NCI-H146 treated with DMSO at 0.1 percent for 48 hours (cell line): Measurements from ENCODE around the gene CT45A10.
"Not testable (repeated sequence)": the region's sequence is repeated elsewhere in the genome, so short reads cannot be mapped to it uniquely, and the experiment has no call there.

ENCODE experiments used
- DNase-seq: peaks from one replicate; lab custom pipeline; 2025; ENCODE audit not compliant: unreplicated experiment; lab: John Stamatoyannopoulos, UW

The CT45A10 gene, protein sequence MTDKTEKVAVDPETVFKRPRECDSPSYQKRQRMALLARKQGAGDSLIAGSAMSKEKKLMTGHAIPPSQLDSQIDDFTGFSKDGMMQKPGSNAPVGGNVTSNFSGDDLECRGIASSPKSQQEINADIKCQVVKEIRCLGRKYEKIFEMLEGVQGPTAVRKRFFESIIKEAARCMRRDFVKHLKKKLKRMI

DNA sequence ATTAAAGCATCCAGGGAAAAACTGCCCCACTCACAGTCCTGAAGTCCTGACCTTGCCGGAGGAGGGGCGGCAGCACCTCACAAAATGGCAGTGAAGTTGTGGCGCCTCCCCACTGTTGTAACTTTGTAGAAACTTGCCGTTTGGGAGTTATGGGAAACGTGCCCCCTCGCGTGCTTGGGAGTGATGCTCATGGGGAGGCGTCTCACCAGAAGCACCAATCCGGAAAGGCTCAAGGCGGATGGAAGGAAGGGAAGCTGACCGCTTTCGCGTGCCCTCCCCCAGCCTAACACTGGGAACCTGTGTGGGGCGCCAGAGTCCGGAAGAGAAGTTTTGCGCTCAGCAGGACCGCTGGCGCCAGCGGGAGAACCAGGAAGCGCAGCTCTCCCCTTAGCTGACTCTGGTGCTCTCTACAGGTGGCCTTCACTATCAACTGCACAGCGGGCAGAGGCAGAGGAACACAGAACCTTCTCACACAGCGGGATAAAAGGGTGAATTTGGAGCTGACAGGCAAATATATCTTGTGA, at the start of gene CT45A10, which contains the start of gene SAGE1:
Gene CT45A10, minus strand, starts transcription at position 151 of the 524 bp plus-strand sequence. CDS start 8,100 bp downstream, outside the sequence.
Gene SAGE1, plus strand, starts transcription at position 423 of the 524 bp plus-strand sequence. CDS start 2,527 bp downstream, outside the sequence.
- DNase-seq = peak; percentile 2

GRCh38 chrX:135931644-135932487, 38.6 kb upstream of the CT45A10 start:
- DNase-seq = no peak

GRCh38 chrX:135927897-135928296, 34.7 kb upstream of the CT45A10 start:
- DNase-seq = no peak

DNA sequence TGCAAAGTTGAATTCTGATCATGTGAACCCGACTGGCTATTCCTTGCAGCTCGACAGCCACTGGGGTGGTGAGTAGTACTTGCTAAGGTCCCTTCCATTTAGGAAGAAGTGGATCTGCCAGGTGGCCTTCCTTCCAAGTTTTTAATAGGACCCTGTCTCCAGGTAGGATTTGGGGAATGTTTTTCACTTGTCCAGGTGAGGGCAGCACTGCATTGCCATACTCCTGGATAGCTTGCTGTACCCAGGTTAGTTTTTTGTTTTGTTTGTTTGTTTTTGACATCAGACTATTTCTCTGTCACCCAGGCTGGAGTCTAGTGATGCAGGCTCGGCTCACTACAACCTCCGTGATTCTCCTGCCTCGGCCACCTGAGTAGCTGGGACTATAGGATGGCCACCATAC, 30.1 kb upstream of the CT45A10 start:
- no peak for DNase-seq

- DNase-seq = not testable (repeated sequence)
Observed at GRCh38 chrX:135920516-135920915, 27.3 kb upstream of the CT45A10 start.

DNA sequence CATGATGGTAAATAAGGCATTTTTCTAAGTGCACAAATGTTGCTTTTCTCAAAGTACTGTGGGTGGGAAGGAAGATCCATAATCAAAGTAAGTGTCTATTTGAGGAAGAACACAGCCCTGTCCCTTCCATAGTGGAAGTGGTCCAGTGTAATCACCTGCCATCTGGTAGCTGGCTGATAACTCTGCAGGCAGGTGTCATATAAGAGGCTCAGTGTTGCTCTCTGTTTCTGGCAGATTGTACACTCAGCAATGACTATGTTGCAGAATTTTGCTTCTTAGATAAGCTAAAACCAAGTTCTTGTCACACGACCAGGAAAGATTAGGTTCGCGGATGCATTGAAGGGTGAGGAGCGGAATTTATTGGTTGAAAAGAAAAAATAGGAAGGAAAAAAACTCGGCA, 21.2 kb upstream of the CT45A10 start:
- no peak for DNase-seq

DNA sequence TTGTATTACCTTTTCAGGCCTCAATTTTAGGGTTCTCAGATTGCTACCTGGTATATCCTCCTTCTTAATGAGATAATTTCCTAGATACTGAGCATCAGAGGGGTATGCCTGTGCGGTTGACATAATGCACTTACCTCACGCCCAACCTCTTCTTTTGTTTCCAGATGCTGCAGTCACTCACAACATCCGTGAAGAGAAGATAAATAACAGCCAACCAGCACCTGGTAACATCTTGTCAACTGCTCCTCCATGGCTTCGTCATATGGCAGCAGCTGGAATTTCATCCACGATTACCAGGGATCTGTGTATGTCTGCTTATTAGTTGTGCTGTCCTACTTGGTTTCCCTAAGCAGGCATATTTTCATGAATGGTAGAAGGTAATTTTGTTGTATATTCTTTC, 17.0 kb upstream of the CT45A10 start:
- no peak for DNase-seq

GRCh38 chrX:135892781-135893180, 463 bp downstream of the CT45A10 start:
- DNase-seq = no peak

DNA sequence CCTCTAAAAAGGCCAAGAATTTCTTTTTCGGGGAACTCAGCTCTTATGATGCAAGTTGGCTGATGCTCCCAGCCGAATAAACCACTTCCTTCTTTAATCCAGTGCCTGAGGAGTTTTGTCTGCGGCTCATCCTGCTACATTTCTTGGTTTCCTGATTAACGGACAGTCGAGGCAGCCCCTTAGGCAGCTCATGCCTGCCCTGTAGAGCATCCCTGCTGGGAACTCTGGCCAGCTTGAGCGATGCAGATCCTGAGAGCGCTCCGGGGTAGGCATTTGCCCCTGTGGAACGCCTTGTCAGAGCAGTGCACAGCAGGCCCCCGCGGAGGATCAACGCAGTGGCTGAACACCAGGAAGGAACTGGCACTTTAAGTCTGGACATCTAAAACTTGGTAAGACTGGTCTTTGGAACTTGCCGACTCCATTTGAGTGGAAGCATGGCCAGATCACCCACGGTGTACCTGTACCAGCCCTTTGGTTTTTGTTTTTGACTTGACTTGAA, 3.1 kb downstream of the CT45A10 start:
- no peak for DNase-seq

DNA sequence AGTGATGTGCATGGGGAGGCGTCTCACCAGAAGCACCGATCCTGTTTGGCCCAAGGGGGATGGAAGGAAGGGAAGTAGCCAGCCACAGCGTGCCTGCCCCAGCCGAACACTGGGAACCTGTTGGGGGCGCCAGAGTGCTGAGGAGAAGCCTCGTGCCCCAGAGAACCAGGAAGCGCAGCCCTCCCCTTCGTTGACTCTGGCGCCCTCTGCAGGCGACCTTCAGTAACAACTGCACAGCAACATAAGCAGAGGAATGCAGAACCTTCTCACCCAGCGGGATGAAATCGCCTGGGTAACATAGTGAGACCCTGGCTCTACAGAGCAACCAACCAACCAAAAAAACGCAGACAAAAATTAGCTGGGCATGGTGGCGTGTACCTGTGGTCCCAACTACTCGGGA, 4.3 kb downstream of the CT45A10 start:
- DNase-seq = not testable (repeated sequence)

DNA sequence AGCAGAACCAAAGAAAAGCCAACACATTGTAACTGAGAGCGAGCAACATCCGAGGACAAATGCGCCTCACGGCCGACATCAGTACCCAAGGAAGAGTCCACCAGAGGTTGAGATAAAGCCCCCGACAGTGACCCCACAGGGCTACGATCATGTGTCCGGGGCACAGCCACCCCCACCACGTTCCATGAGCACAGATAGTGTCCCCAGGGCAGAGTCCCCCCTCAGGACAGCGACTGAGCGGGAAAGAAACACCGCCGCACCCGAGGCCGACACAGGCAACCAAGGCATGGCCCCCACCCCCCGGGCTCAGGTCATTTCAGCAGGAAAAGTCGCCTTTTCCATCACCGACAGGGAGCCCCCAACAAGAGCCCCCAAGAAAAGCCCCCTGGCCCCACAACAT, 5.0 kb downstream of the CT45A10 start:
- DNase-seq = not testable (repeated sequence)

GRCh38 chrX:135882741-135883140, 10.5 kb downstream of the CT45A10 start:
- DNase-seq = not testable (repeated sequence)

GRCh38 chrX:135871712-135872111, 21.5 kb downstream of the CT45A10 start, which contains the start of gene CT45A9:
Gene CT45A9 (minus strand): TSS chrX:135871812. CDS start chrX:135868061, 3,751 bp downstream.
- not testable (repeated sequence) for DNase-seq

GRCh38 chrX:135854438-135854837, 38.8 kb downstream of the CT45A10 start, which contains the start of gene CT45A8:
Gene CT45A8 (minus strand): TSS chrX:135854538. CDS start chrX:135850783, 3,755 bp downstream.
- DNase-seq = not testable (repeated sequence)

DNA sequence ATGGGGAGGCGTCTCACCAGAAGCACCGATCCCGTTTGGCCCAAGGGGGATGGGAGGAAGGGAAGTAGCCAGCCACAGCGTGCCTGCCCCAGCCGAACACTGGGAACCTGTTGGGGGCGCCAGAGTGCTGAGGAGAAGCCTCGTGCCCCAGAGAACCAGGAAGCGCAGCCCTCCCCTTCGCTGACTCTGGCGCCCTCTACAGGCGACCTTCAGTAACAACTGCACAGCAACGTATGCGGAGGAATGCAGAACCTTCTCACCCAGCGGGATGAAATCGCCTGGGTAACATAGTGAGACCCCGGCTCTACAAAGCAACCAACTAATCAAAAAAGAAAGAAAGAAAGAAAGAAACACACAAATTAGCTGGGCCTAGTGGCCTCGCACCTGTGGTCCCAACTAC, 56.1 kb downstream of the CT45A10 start, which contains the start of gene CT45A7:
Gene CT45A7, minus strand, starts transcription at position 101 of the 400 bp plus-strand sequence. CDS start 3,747 bp downstream, outside the sequence.
- DNase-seq = not testable (repeated sequence)
